NCI-H460 (cell line): ENCODE data around the gene RNF4. TPM values are rescaled to one million over a fixed set of nuclear protein-coding genes. Genes with fewer than 3 reads are reported as not detected.

ENCODE experiments used
- DNase-seq: peaks from one replicate; pipeline ENCODE4 v3.0.0-alpha.2; 2016; ENCODE audit warnings: low read depth; ENCODE audit errors: extremely low read depth
- total RNA-seq: library from RNA; depleted of rRNA; stranded (reverse); fragments of >200 nt; shearing (Covaris generic); gene quantifications from 2 replicates; pipeline ENCODE4 v1.2.3, GENCODE V29; 2014

Gene RNF4
- total RNA-seq, 1 experiment from 2014 or later: 61.6 TPM

DNA sequence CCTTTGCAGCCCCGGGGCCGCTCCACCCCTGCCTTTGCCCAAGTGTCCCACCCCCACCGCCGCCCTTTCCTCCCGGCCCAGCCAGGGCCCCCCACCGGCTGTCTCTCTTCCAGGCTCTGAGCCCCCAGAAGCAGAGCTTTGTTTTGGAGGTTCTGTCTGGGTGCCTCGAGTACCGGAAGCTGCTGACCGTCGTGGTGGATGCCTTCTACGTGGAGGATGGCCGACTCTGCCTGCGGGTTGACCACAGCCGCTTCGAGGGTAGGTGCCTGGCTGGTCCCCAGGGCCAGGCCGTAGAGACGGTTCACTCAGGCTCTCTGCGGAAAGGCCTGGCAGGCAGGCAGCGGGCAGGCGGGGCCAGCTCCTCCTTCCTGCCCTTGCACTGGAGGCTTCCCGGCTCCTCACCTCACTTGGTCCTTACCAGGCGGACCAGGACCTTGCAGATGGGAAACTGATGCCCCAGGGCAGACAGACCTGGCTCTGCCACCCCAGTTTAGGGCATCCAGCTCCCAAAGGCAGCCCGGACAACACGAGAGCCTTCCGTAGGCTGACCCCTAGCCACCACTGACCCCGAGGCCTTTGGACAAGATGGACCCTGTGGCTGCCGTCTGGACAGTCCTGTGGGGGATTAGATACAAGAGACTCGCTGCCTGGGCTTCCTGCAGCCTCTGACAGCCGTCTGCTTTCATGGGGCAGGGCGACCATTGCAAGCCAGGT lies 32.0 kb upstream of the RNF4 start:
- DNase-seq: no peak

GRCh38 chr4:2437475-2438215 lies 31.3 kb upstream of the RNF4 start:
- no peak for DNase-seq

- no peak for DNase-seq
These were observed 29.8 kb upstream of the RNF4 start for GRCh38 chr4:2438822-2439718.

- DNase-seq: peak; percentile 56
These were observed 27.3 kb upstream of the RNF4 start for GRCh38 chr4:2441393-2442174.

DNA sequence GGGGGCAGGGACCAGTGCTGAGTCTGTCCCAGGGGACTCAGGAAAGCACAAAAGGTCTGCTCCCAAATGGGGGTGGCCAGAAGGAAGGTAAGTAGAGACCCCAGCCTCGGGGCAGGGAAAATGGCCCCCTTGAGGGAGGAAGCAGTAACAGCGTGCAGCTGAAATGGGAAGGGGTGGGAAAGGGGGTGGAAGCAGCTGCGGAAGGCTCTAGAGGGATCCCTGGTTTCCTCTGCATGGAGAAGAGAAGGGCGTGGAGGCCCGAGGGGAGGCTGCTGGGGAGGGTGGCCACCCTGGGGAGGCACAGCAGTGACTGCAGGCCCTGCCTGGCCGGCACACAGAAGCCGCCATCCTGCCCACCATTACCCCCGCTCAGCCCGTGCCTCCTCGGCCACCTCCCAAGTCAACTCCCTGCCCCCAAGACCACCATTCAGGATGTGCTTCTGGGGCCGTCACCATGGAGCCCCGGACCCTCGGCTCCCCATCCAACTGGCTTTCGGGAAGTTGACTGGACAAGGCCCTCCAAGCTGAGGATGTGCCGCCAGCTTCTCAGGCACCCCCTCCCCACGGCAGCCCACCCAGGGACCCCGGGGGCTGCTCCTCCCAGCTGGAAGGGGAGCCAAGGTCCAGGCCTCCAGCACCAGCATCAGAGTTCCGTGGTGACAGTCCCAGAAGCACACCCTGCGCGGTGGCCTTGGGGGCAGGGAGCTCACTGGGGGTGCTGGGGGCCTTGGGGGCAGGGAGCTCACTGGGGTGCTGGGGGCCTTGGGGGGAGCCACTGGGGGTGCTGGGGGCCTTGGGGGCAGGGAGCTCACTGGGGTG lies 26.5 kb upstream of the RNF4 start:
- no peak for DNase-seq

DNA sequence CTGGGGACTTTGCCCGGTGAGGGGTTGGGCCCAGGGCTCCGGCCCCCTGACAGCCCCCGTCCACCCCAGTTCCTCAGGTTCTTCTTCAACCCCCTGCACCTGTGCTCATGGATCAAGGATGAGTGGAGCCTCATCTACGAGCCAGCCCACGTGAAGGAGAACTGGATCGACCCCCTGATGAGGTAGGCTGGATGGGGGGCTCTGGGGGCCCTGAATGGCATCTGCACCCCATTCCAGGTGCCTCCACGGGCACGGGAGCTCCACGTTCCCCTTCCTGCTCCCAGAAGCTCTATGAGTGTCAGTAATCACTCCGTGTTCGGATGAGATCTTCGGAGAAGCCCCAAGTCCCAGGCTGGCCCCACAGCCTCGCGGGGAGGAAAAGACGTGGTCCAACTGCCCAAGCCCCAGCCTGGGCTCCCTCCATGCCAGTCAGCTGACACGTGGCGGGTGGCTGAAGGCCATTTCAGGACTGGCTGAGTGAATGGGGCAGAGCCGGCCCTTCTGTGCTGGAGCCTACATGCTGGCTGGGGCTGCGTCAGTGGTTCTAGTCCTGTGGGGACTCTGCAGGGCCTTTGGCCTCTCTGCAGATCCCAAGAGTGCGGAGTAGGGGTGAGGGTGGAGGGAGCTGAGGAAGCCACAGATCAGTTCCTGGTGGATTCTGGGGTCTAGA lies 25.7 kb upstream of the RNF4 start:
- DNase-seq: no peak

DNA sequence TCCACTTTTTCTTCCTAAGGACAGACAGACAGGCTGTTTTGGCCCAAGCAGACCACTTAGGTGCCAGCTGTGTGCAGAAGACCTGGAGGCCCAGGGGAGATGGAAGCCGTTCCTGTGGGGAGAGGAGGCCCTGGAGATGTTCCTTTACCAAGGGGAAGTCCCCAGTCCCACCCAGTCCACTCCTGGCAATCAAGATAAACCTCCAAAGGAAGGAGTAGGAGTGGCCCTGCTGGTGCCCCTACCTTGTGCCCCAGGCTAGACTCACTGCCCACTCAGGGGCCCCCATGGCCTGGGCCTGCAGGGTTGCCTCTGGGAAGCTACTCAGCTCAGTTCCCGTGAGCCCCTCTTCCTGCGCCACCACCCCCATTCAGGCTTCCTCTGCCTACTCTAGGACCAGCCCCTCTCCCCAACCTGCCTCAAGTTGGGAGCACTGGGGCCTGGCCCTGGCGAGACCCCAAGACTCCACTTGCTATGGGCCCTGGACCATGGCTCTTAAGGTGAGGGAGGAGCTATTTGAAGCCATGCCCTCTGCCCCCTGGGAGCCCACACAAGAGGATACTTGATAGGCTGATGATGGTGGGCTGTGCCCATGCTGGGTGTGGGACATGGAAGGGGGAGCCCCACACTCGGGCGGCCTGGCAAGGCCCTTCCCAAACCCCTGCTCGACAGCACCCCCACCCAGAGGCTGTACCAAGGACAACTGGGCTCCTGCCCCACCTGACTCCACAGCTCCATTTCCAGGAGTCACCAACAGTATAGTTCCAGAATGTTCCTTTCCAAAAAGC lies 24.8 kb upstream of the RNF4 start:
- no peak for DNase-seq

DNA sequence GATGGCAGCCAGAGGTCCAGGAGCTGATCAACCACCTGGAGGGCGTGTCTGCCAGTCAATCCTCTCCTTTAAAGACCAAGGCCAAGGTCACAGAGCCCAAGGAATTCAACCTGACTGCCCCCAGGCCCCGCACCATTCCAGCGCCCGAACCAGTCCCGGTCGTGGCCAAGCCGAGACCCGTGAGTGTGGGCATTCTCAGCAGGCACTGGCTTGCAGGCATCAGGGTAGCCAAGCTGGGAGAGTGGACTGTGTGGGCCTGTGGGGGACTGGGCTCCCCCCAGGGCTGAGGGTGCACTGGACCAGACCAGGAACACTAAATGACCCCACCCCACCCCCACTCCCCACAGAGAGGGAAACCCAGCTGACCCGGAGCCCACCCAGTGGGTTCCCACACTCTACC lies 23.8 kb upstream of the RNF4 start:
- no peak for DNase-seq

GRCh38 chr4:2445571-2445970 lies 23.3 kb upstream of the RNF4 start:
- DNase-seq: no peak

- no peak for DNase-seq
These were observed 22.0 kb upstream of the RNF4 start for GRCh38 chr4:2446656-2447564.

GRCh38 chr4:2448589-2448988 lies 20.3 kb upstream of the RNF4 start:
- no peak for DNase-seq

DNA sequence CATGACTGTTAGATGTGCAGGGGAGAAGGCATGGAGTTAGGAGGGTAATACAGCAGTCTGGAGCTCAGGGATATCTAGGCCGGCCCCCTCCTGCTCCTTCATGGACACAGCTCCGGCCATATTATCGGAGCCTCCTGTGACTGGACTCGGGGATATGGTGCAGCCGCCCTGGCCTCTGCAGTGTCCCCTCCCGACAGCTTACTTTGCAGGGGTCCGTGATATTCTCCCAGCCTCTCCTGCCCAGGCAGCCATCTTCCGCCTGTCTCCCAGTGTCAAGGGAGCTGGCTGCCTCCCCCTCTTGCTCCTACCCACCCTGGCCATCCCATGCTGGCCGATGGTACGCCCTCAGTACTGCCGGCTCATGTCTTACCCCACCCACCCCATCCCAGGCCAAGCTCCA lies 19.9 kb upstream of the RNF4 start:
- DNase-seq: no peak

GRCh38 chr4:2449511-2450392 lies 19.2 kb upstream of the RNF4 start:
- DNase-seq: no peak

DNA sequence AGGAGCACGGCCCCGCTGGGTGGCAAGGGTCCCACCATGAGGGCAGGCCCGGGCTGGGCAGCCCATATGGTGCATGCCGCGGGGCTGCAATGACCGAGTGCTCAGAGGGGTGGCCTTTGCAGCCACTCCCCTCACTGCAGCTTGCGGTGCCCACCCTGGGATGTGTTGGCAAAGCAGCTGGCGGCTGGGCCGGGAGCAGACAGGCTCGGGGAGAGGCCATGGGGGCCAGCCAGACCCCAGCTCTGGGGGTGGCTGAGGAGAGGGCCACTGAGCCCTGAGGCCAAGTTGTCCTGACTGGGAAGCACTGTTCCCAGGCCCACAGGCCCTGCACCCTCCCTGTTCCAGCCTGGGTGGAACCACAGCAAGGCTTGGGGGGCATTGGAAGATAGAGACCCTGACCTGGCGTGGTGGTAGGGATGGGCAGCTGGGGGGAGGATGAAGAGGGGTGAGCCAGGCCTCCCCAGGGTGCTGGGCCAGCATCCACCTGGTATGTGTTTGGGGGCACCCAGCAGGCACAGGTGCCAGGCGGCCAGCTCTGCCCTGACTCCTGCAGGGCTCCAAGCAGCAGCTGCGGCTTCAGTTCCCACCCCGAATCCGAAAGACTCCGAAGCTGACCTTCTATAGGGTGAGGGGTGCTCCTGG lies 18.4 kb upstream of the RNF4 start:
- no peak for DNase-seq

- DNase-seq: no peak
These were observed 17.8 kb upstream of the RNF4 start for GRCh38 chr4:2451036-2451520.
